Measurements from ENCODE around the gene TMEM167B.

TMEM167B gene

DNA sequence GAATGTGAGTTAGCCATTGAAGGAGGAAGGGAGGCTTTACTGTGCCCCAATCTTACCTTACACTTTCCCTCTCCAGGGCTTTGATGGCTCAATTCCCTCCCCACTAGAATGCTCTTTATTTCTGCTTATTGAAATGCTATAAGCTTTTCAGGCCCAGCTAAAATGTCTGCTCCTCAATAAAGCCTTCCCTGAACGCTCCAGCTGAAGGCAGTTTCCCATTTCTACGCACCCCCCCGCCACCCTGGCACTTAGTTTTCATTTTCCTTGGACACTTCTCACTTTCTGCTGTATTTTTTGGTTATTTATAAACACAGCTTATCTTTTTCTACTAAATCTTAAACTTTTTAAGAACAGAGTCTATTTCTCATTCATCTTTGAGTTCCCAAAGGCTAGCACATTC, 7.1 kb upstream of the TMEM167B start:
- no peaks in the 10 kb centered on the region for H3K79me2 ChIP-seq (ENCODE audit: control insufficient read depth, insufficient read depth, low read length, poor library complexity)
- H2BK5ac ChIP-seq (ENCODE audit: low read depth, low read length, poor library complexity), result no peak overlapping the region
- H2BK120ac ChIP-seq (ENCODE audit: insufficient read depth, low read length, poor library complexity), result no peak overlapping the region
- no peak overlapping the region for H4K8ac ChIP-seq (ENCODE audit: low read depth, low read length)
- no peak overlapping the region for H4K12ac ChIP-seq (ENCODE audit: low read depth, low read length)
- DNase-seq, result no peak
- no peak overlapping the region for H2BK12ac ChIP-seq (ENCODE audit: low read length)
- H2AK5ac ChIP-seq (ENCODE audit: low read length), result no peak overlapping the region
- no peak overlapping the region for H3K18ac ChIP-seq (ENCODE audit: low read length)
- H3K9me3 ChIP-seq (ENCODE audit: insufficient read depth, low read depth, low read length), result no peaks in the 10 kb centered on the region
- WGBS (ENCODE audit: extremely low coverage, insufficient coverage, insufficient read length), result no CpG with 5 or more reads among the region's 3 CpGs
- H3K4me1 ChIP-seq (ENCODE audit: control insufficient read depth in 1 of 2, insufficient read depth in 2 of 2, low read length in 2 of 2), result peaks cover 5 to 6% of the 10 kb centered on the region in 2 experiments
- no peaks in the 10 kb centered on the region for H3K36me3 ChIP-seq (ENCODE audit: control insufficient read depth in 1 of 2, insufficient read depth in 2 of 2, low read length in 2 of 2)
- H3K27me3 ChIP-seq (ENCODE audit: insufficient read depth, low read length), result no peaks in the 10 kb centered on the region
- H3K9ac ChIP-seq (ENCODE audit: low read length), result no peak overlapping the region
- no peak overlapping the region for H2AFZ ChIP-seq (ENCODE audit: insufficient read depth, low read length, poor library complexity)
- no peak overlapping the region for H3K27ac ChIP-seq (ENCODE audit: low read depth, low read length)
- H3K14ac ChIP-seq (ENCODE audit: low read length), result no peak overlapping the region
- no peaks in the 10 kb centered on the region for H3K79me1 ChIP-seq (ENCODE audit: low read length)
- no peak overlapping the region for H3K4me3 ChIP-seq (ENCODE audit: low read depth, low read length)
- no peak overlapping the region for H3K4ac ChIP-seq (ENCODE audit: low read depth, low read length)
- no peak overlapping the region for H4K91ac ChIP-seq (ENCODE audit: low read depth, low read length)
- no peak overlapping the region for H3K4me2 ChIP-seq (ENCODE audit: low read length)
- no peak overlapping the region for H3K23ac ChIP-seq (ENCODE audit: low read length)

GRCh38 chr1:109083923-109084322, 6.6 kb upstream of the TMEM167B start:
- H3K27me3 ChIP-seq (ENCODE audit: insufficient read depth, low read length), result no peaks in the 10 kb centered on the region
- H3K14ac ChIP-seq (ENCODE audit: low read length), result no peak overlapping the region
- H4K12ac ChIP-seq (ENCODE audit: low read depth, low read length), result no peak overlapping the region
- no peak overlapping the region for H2AK5ac ChIP-seq (ENCODE audit: low read length)
- no peak overlapping the region for H3K4me3 ChIP-seq (ENCODE audit: low read depth, low read length)
- no peak overlapping the region for H3K27ac ChIP-seq (ENCODE audit: low read depth, low read length)
- peak overlapping the region; percentile 14 for H3K4ac ChIP-seq (ENCODE audit: low read depth, low read length)
- H4K91ac ChIP-seq (ENCODE audit: low read depth, low read length), result no peak overlapping the region
- H3K79me1 ChIP-seq (ENCODE audit: low read length), result no peaks in the 10 kb centered on the region
- no peak for DNase-seq
- no peak overlapping the region for H4K8ac ChIP-seq (ENCODE audit: low read depth, low read length)
- H3K4me1 ChIP-seq (ENCODE audit: control insufficient read depth in 1 of 2, insufficient read depth in 2 of 2, low read length in 2 of 2), result peaks cover 5 to 6% of the 10 kb centered on the region in 2 experiments
- H3K4me2 ChIP-seq (ENCODE audit: low read length), result no peak overlapping the region
- no peak overlapping the region for H3K9ac ChIP-seq (ENCODE audit: low read length)
- H2BK12ac ChIP-seq (ENCODE audit: low read length), result no peak overlapping the region
- WGBS (ENCODE audit: extremely low coverage, insufficient coverage, insufficient read length), result no CpG with 5 or more reads among the region's 1 CpG
- H2BK120ac ChIP-seq (ENCODE audit: insufficient read depth, low read length, poor library complexity), result no peak overlapping the region
- H3K23ac ChIP-seq (ENCODE audit: low read length), result no peak overlapping the region
- H3K36me3 ChIP-seq (ENCODE audit: control insufficient read depth in 1 of 2, insufficient read depth in 2 of 2, low read length in 2 of 2), result no peaks in the 10 kb centered on the region
- H2BK5ac ChIP-seq (ENCODE audit: low read depth, low read length, poor library complexity), result no peak overlapping the region
- no peak overlapping the region for H3K18ac ChIP-seq (ENCODE audit: low read length)
- no peaks in the 10 kb centered on the region for H3K79me2 ChIP-seq (ENCODE audit: control insufficient read depth, insufficient read depth, low read length, poor library complexity)
- no peak overlapping the region for H2AFZ ChIP-seq (ENCODE audit: insufficient read depth, low read length, poor library complexity)
- no peaks in the 10 kb centered on the region for H3K9me3 ChIP-seq (ENCODE audit: insufficient read depth, low read depth, low read length)

GRCh38 chr1:109084563-109085517, 5.7 kb upstream of the TMEM167B start:
- Histone ChIP-seq H4K12ac (ENCODE audit: low read depth, low read length) (no peak overlapping the region), H2BK5ac (ENCODE audit: low read depth, low read length, poor library complexity) (no peak overlapping the region), H3K4ac (ENCODE audit: low read depth, low read length) (no peak overlapping the region), H2AFZ (ENCODE audit: insufficient read depth, low read length, poor library complexity) (peak overlapping the region; percentile 60), H3K79me2 (ENCODE audit: control insufficient read depth, insufficient read depth, low read length, poor library complexity) (no peaks in the 10 kb centered on the region), H3K27me3 (ENCODE audit: insufficient read depth, low read length) (no peaks in the 10 kb centered on the region), H3K4me2 (ENCODE audit: low read length) (no peak overlapping the region), H3K9ac (ENCODE audit: low read length) (no peak overlapping the region), H3K9me3 (ENCODE audit: insufficient read depth, low read depth, low read length) (no peaks in the 10 kb centered on the region), H4K8ac (ENCODE audit: low read depth, low read length) (no peak overlapping the region), H3K36me3 (ENCODE audit: control insufficient read depth in 1 of 2, insufficient read depth in 2 of 2, low read length in 2 of 2) (no peaks in the 10 kb centered on the region), H3K4me1 (ENCODE audit: control insufficient read depth in 1 of 2, insufficient read depth in 2 of 2, low read length in 2 of 2) (peaks cover 5 to 6% of the 10 kb centered on the region in 2 experiments), H3K79me1 (ENCODE audit: low read length) (no peaks in the 10 kb centered on the region), H3K14ac (ENCODE audit: low read length) (no peak overlapping the region), H2AK5ac (ENCODE audit: low read length) (no peak overlapping the region), H3K23ac (ENCODE audit: low read length) (no peak overlapping the region), H2BK12ac (ENCODE audit: low read length) (no peak overlapping the region), H3K27ac (ENCODE audit: low read depth, low read length) (peak overlapping the region; percentile 27), H3K18ac (ENCODE audit: low read length) (no peak overlapping the region), H3K4me3 (ENCODE audit: low read depth, low read length) (no peak overlapping the region), H4K91ac (ENCODE audit: low read depth, low read length) (no peak overlapping the region), H2BK120ac (ENCODE audit: insufficient read depth, low read length, poor library complexity) (peak overlapping the region; percentile 2)
- WGBS (ENCODE audit: extremely low coverage, insufficient coverage, insufficient read length), result no CpG with 5 or more reads among the region's 13 CpGs
- DNase-seq, result no peak

- Histone ChIP-seq H2BK5ac (ENCODE audit: low read depth, low read length, poor library complexity) (no peak overlapping the region), H3K27me3 (ENCODE audit: insufficient read depth, low read length) (no peaks in the 10 kb centered on the region), H3K79me1 (ENCODE audit: low read length) (peaks cover 7% of the 10 kb centered on the region), H4K12ac (ENCODE audit: low read depth, low read length) (no peak overlapping the region), H3K4me1 (ENCODE audit: control insufficient read depth in 1 of 2, insufficient read depth in 2 of 2, low read length in 2 of 2) (peaks cover 8 to 11% of the 10 kb centered on the region in 2 experiments), H3K23ac (ENCODE audit: low read length) (no peak overlapping the region), H2AK5ac (ENCODE audit: low read length) (no peak overlapping the region), H3K4ac (ENCODE audit: low read depth, low read length) (no peak overlapping the region), H3K9me3 (ENCODE audit: insufficient read depth, low read depth, low read length) (no peaks in the 10 kb centered on the region), H2BK120ac (ENCODE audit: insufficient read depth, low read length, poor library complexity) (no peak overlapping the region), H3K79me2 (ENCODE audit: control insufficient read depth, insufficient read depth, low read length, poor library complexity) (peaks cover 5% of the 10 kb centered on the region), H4K8ac (ENCODE audit: low read depth, low read length) (no peak overlapping the region), H3K27ac (ENCODE audit: low read depth, low read length) (no peak overlapping the region), H3K4me3 (ENCODE audit: low read depth, low read length) (no peak overlapping the region), H3K36me3 (ENCODE audit: control insufficient read depth in 1 of 2, insufficient read depth in 2 of 2, low read length in 2 of 2) (peaks cover 4 to 8% of the 10 kb centered on the region in 2 experiments), H4K91ac (ENCODE audit: low read depth, low read length) (peak overlapping the region; percentile 80), H2BK12ac (ENCODE audit: low read length) (no peak overlapping the region), H2AFZ (ENCODE audit: insufficient read depth, low read length, poor library complexity) (no peak overlapping the region), H3K18ac (ENCODE audit: low read length) (no peak overlapping the region), H3K4me2 (ENCODE audit: low read length) (no peak overlapping the region), H3K14ac (ENCODE audit: low read length) (no peak overlapping the region), H3K9ac (ENCODE audit: low read length) (no peak overlapping the region)
- WGBS (ENCODE audit: extremely low coverage, insufficient coverage, insufficient read length), result no CpG with 5 or more reads among the region's 31 CpGs
- peak; percentile 82 to 84 for DNase-seq
Measured at GRCh38 chr1:109089242-109090015, 1.1 kb upstream of the TMEM167B start.

All from trophoblast cell (in vitro differentiated cells and primary cell).